ENCODE measurements around the gene PCDHGB7. TPM values are rescaled to one million over a fixed set of nuclear protein-coding genes. Genes with fewer than 3 reads are reported as not detected.

The PCDHGB7 gene
- total RNA-seq, 6 experiments from 2014 or later = 5.8 to 21.7 (median 6.8) TPM

GRCh38 chr5:141439411-141440141 is 22.1 kb downstream of the PCDHGB7 start:
- TF ChIP-seq CTCF (IDR thresholded peaks at IDR 0.05) = peak; percentile 27; the same call in 1 of the 2 replicates
- Mint-ChIP-seq H3K27ac (peak overlapping the region; percentile 31; the same call in 1 of the 2 replicates), H3K27me3 (ENCODE audit: insufficient read depth) (no peaks in the 10 kb centered on the region), H3K4me3 (no peak overlapping the region), H3K36me3 (ENCODE audit: low read depth) (peaks cover 27% of the 10 kb centered on the region), H3K4me1 (ENCODE audit: low read depth) (peaks cover 46% of the 10 kb centered on the region), H3K9me3 (peaks cover 4% of the 10 kb centered on the region)
- peak; percentile 39 for DNase-seq

GRCh38 chr5:141440341-141440740 is 22.9 kb downstream of the PCDHGB7 start:
- H3K27me3 Mint-ChIP-seq (ENCODE audit: insufficient read depth) = no peaks in the 10 kb centered on the region
- H3K36me3 Mint-ChIP-seq (ENCODE audit: low read depth) = peaks cover 30% of the 10 kb centered on the region
- H3K9me3 Mint-ChIP-seq = peaks cover 4% of the 10 kb centered on the region
- no peak overlapping the region for H3K27ac Mint-ChIP-seq
- peaks cover 38% of the 10 kb centered on the region for H3K4me1 Mint-ChIP-seq (ENCODE audit: low read depth)
- H3K4me3 Mint-ChIP-seq = no peak overlapping the region
- no peak for TF ChIP-seq CTCF (IDR thresholded peaks at IDR 0.05)
- DNase-seq = no peak

- Mint-ChIP-seq H3K36me3 (ENCODE audit: low read depth) (peaks cover 32% of the 10 kb centered on the region), H3K4me3 (no peak overlapping the region), H3K4me1 (ENCODE audit: low read depth) (peaks cover 25% of the 10 kb centered on the region), H3K27me3 (ENCODE audit: insufficient read depth) (no peaks in the 10 kb centered on the region), H3K27ac (no peak overlapping the region), H3K9me3 (peaks cover 4% of the 10 kb centered on the region)
- DNase-seq = no peak
- TF ChIP-seq CTCF (IDR thresholded peaks at IDR 0.05) = no peak
Measured at GRCh38 chr5:141441571-141442170, 24.2 kb downstream of the PCDHGB7 start.

- Mint-ChIP-seq H3K36me3 (ENCODE audit: low read depth) (peaks cover 5% of the 10 kb centered on the region), H3K4me1 (ENCODE audit: low read depth) (peaks cover 15% of the 10 kb centered on the region), H3K27me3 (ENCODE audit: insufficient read depth) (peaks cover 2% of the 10 kb centered on the region; the same call in 1 of the 2 replicates), H3K9me3 (no peaks in the 10 kb centered on the region), H3K27ac (peak overlapping the region; percentile 58), H3K4me3 (no peak overlapping the region)
- TF ChIP-seq CTCF (IDR thresholded peaks at IDR 0.05) = no peak
- DNase-seq = peak; percentile 38
Measured at GRCh38 chr5:141465351-141465750, 47.9 kb downstream of the PCDHGB7 start.

Other genes starting within 250 kb of the PCDHGB7 start
- under 1 TPM; 0.38 to 0.97 (median 0.46) TPM for gene PCDHB7, start 245.0 kb upstream of the PCDHGB7 start, total RNA-seq (2021; fragmentation: NEBNext Ultra II Directional; extraction: Animal tissue kit (Norgen Biotek cat#: 25700))
- gene PCDHB8, start 239.9 kb upstream of the PCDHGB7 start, total RNA-seq (2021; fragmentation: NEBNext Ultra II Directional; extraction: Animal tissue kit (Norgen Biotek cat#: 25700)) = 1 to 10 TPM in 4 of 6 experiments, under 1 TPM in 2; 0.88 to 2.9 (median 2.1) TPM
- 1 to 10 TPM; 1.7 to 4.0 (median 3.5) TPM for gene PCDHB16, start 235.3 kb upstream of the PCDHGB7 start, total RNA-seq (2021; fragmentation: NEBNext Ultra II Directional; extraction: Animal tissue kit (Norgen Biotek cat#: 25700))
- gene PCDHB9, start 230.5 kb upstream of the PCDHGB7 start, total RNA-seq (2021; fragmentation: NEBNext Ultra II Directional; extraction: Animal tissue kit (Norgen Biotek cat#: 25700)) = 1 to 10 TPM; 1.0 to 2.5 (median 1.6) TPM
- 1 to 10 TPM in 4 of 6 experiments, under 1 TPM in 2; 0.78 to 1.3 (median 1.1) TPM for gene PCDHB10, start 225.3 kb upstream of the PCDHGB7 start, total RNA-seq (2021; fragmentation: NEBNext Ultra II Directional; extraction: Animal tissue kit (Norgen Biotek cat#: 25700))
- under 1 TPM; 0.33 to 0.54 (median 0.47) TPM for gene PCDHB11, start 218.1 kb upstream of the PCDHGB7 start, total RNA-seq (2021; fragmentation: NEBNext Ultra II Directional; extraction: Animal tissue kit (Norgen Biotek cat#: 25700))
- gene PCDHB12, start 209.0 kb upstream of the PCDHGB7 start, total RNA-seq (2021; fragmentation: NEBNext Ultra II Directional; extraction: Animal tissue kit (Norgen Biotek cat#: 25700)) = under 1 TPM; 0.51 to 0.83 (median 0.63) TPM
- gene PCDHB13, start 203.8 kb upstream of the PCDHGB7 start, total RNA-seq (2021; fragmentation: NEBNext Ultra II Directional; extraction: Animal tissue kit (Norgen Biotek cat#: 25700)) = 1 to 10 TPM; 3.0 to 4.5 (median 3.8) TPM
- 1 to 10 TPM; 1.8 to 3.5 (median 2.7) TPM for gene PCDHB14, start 194.3 kb upstream of the PCDHGB7 start, total RNA-seq (2021; fragmentation: NEBNext Ultra II Directional; extraction: Animal tissue kit (Norgen Biotek cat#: 25700))
- gene PCDHB15, start 172.3 kb upstream of the PCDHGB7 start, total RNA-seq (2021; fragmentation: NEBNext Ultra II Directional; extraction: Animal tissue kit (Norgen Biotek cat#: 25700)) = 1 to 10 TPM in 3 of 6 experiments, under 1 TPM in 3; 0.45 to 1.4 (median 0.99) TPM
- gene SLC25A2, start 113.6 kb upstream of the PCDHGB7 start, total RNA-seq (2021; fragmentation: NEBNext Ultra II Directional; extraction: Animal tissue kit (Norgen Biotek cat#: 25700)) = under 1 TPM in 1 of 6 experiments, not detected in 5; 0.17 TPM
- gene TAF7, start 96.9 kb upstream of the PCDHGB7 start, total RNA-seq (2021; fragmentation: NEBNext Ultra II Directional; extraction: Animal tissue kit (Norgen Biotek cat#: 25700)) = 10 to 100 TPM; 72.7 to 98.9 (median 74.8) TPM
- gene PCDHGA1, start 87.2 kb upstream of the PCDHGB7 start, total RNA-seq (2021; fragmentation: NEBNext Ultra II Directional; extraction: Animal tissue kit (Norgen Biotek cat#: 25700)) = 1 to 10 TPM in 4 of 6 experiments, under 1 TPM in 2; 0.91 to 1.6 (median 1.2) TPM
- 1 to 10 TPM; 1.3 to 3.7 (median 1.5) TPM for gene PCDHGA2, start 78.9 kb upstream of the PCDHGB7 start, total RNA-seq (2021; fragmentation: NEBNext Ultra II Directional; extraction: Animal tissue kit (Norgen Biotek cat#: 25700))
- 10 to 100 TPM in 1 of 6 experiments, 1 to 10 TPM in 5; 1.9 to 10.2 (median 2.7) TPM for gene PCDHGA3, start 73.8 kb upstream of the PCDHGB7 start, total RNA-seq (2021; fragmentation: NEBNext Ultra II Directional; extraction: Animal tissue kit (Norgen Biotek cat#: 25700))
- 1 to 10 TPM; 2.6 to 4.5 (median 3.4) TPM for gene PCDHGB1, start 67.6 kb upstream of the PCDHGB7 start, total RNA-seq (2021; fragmentation: NEBNext Ultra II Directional; extraction: Animal tissue kit (Norgen Biotek cat#: 25700))
- gene PCDHGA4, start 62.7 kb upstream of the PCDHGB7 start, total RNA-seq (2021; fragmentation: NEBNext Ultra II Directional; extraction: Animal tissue kit (Norgen Biotek cat#: 25700)) = 1 to 10 TPM; 3.6 to 6.3 (median 5.2) TPM
- 10 to 100 TPM in 1 of 6 experiments, 1 to 10 TPM in 5; 4.4 to 10.3 (median 5.5) TPM for gene PCDHGB2, start 57.7 kb upstream of the PCDHGB7 start, total RNA-seq (2021; fragmentation: NEBNext Ultra II Directional; extraction: Animal tissue kit (Norgen Biotek cat#: 25700))
- 1 to 10 TPM in 3 of 6 experiments, under 1 TPM in 3; 0.74 to 1.8 (median 1.0) TPM for gene PCDHGA5, start 53.5 kb upstream of the PCDHGB7 start, total RNA-seq (2021; fragmentation: NEBNext Ultra II Directional; extraction: Animal tissue kit (Norgen Biotek cat#: 25700))
- 1 to 10 TPM; 3.9 to 4.5 (median 4.3) TPM for gene PCDHGB3, start 47.4 kb upstream of the PCDHGB7 start, total RNA-seq (2021; fragmentation: NEBNext Ultra II Directional; extraction: Animal tissue kit (Norgen Biotek cat#: 25700))
- 1 to 10 TPM; 1.8 to 2.8 (median 2.8) TPM for gene PCDHGA6, start 43.8 kb upstream of the PCDHGB7 start, total RNA-seq (2021; fragmentation: NEBNext Ultra II Directional; extraction: Animal tissue kit (Norgen Biotek cat#: 25700))
- 10 to 100 TPM in 4 of 6 experiments, 1 to 10 TPM in 2; 2.4 to 12.5 (median 11.6) TPM for gene PCDHGA7, start 34.9 kb upstream of the PCDHGB7 start, total RNA-seq (2021; fragmentation: NEBNext Ultra II Directional; extraction: Animal tissue kit (Norgen Biotek cat#: 25700))
- 10 to 100 TPM in 4 of 6 experiments, 1 to 10 TPM in 2; 2.4 to 19.6 (median 16.6) TPM for gene PCDHGB4, start 30.0 kb upstream of the PCDHGB7 start, total RNA-seq (2021; fragmentation: NEBNext Ultra II Directional; extraction: Animal tissue kit (Norgen Biotek cat#: 25700))
- 1 to 10 TPM in 1 of 6 experiments, under 1 TPM in 5; 0.52 to 1.0 (median 0.90) TPM for gene PCDHGA8, start 25.0 kb upstream of the PCDHGB7 start, total RNA-seq (2021; fragmentation: NEBNext Ultra II Directional; extraction: Animal tissue kit (Norgen Biotek cat#: 25700))
- gene PCDHGB5, start 19.7 kb upstream of the PCDHGB7 start, total RNA-seq (2021; fragmentation: NEBNext Ultra II Directional; extraction: Animal tissue kit (Norgen Biotek cat#: 25700)) = 10 to 100 TPM in 2 of 6 experiments, 1 to 10 TPM in 4; 8.8 to 14.6 (median 9.6) TPM
- gene PCDHGA9, start 14.9 kb upstream of the PCDHGB7 start, total RNA-seq (2021; fragmentation: NEBNext Ultra II Directional; extraction: Animal tissue kit (Norgen Biotek cat#: 25700)) = 1 to 10 TPM in 2 of 6 experiments, under 1 TPM in 4; 0.69 to 1.6 (median 0.88) TPM
- gene PCDHGB6, start 9.7 kb upstream of the PCDHGB7 start, total RNA-seq (2021; fragmentation: NEBNext Ultra II Directional; extraction: Animal tissue kit (Norgen Biotek cat#: 25700)) = 1 to 10 TPM in 4 of 6 experiments, under 1 TPM in 2; 0.79 to 1.4 (median 1.1) TPM
- gene PCDHGA10, start 4.7 kb upstream of the PCDHGB7 start, total RNA-seq (2021; fragmentation: NEBNext Ultra II Directional; extraction: Animal tissue kit (Norgen Biotek cat#: 25700)) = 1 to 10 TPM in 1 of 6 experiments, under 1 TPM in 5; 0.61 to 1.3 (median 0.78) TPM
- 10 to 100 TPM in 3 of 6 experiments, 1 to 10 TPM in 3; 2.3 to 11.4 (median 9.8) TPM for gene PCDHGA11, start 3.4 kb downstream of the PCDHGB7 start, total RNA-seq (2021; fragmentation: NEBNext Ultra II Directional; extraction: Animal tissue kit (Norgen Biotek cat#: 25700))
- 10 to 100 TPM in 4 of 6 experiments, 1 to 10 TPM in 2; 8.8 to 21.0 (median 18.9) TPM for gene PCDHGA12, start 12.8 kb downstream of the PCDHGB7 start, total RNA-seq (2021; fragmentation: NEBNext Ultra II Directional; extraction: Animal tissue kit (Norgen Biotek cat#: 25700))
- gene PCDHGC3, start 58.3 kb downstream of the PCDHGB7 start, total RNA-seq (2021; fragmentation: NEBNext Ultra II Directional; extraction: Animal tissue kit (Norgen Biotek cat#: 25700)) = 100 to 1,000 TPM; 126 to 150 (median 132) TPM
- gene PCDHGC4, start 67.4 kb downstream of the PCDHGB7 start, total RNA-seq (2021; fragmentation: NEBNext Ultra II Directional; extraction: Animal tissue kit (Norgen Biotek cat#: 25700)) = 1 to 10 TPM in 1 of 6 experiments, under 1 TPM in 5; 0.34 to 1.4 (median 0.62) TPM
- 1 to 10 TPM; 2.3 to 5.7 (median 2.7) TPM for gene PCDHGC5, start 71.4 kb downstream of the PCDHGB7 start, total RNA-seq (2021; fragmentation: NEBNext Ultra II Directional; extraction: Animal tissue kit (Norgen Biotek cat#: 25700))
- 100 to 1,000 TPM; 105 to 119 (median 109) TPM for gene DIAPH1, start 201.3 kb downstream of the PCDHGB7 start, total RNA-seq (2021; fragmentation: NEBNext Ultra II Directional; extraction: Animal tissue kit (Norgen Biotek cat#: 25700))
- 10 to 100 TPM; 52.1 to 63.7 (median 55.1) TPM for gene HDAC3, start 219.2 kb downstream of the PCDHGB7 start, total RNA-seq (2021; fragmentation: NEBNext Ultra II Directional; extraction: Animal tissue kit (Norgen Biotek cat#: 25700))
- gene RELL2, start 219.3 kb downstream of the PCDHGB7 start, total RNA-seq (2021; fragmentation: NEBNext Ultra II Directional; extraction: Animal tissue kit (Norgen Biotek cat#: 25700)) = 1 to 10 TPM; 2.2 to 4.4 (median 3.0) TPM
- gene FCHSD1, start 233.7 kb downstream of the PCDHGB7 start, total RNA-seq (2021; fragmentation: NEBNext Ultra II Directional; extraction: Animal tissue kit (Norgen Biotek cat#: 25700)) = 10 to 100 TPM; 20.8 to 31.7 (median 25.3) TPM